Karpas-422 (cell line): ENCODE results near the gene CETP. TPM values are rescaled to one million over a fixed set of nuclear protein-coding genes. Genes with fewer than 3 reads are reported as not detected.

Source experiments
- DNase-seq: peaks from one replicate; pipeline ENCODE4 v3.0.0-alpha.2; 2015
- H2AFZ ChIP-seq: fragments of 200-600 bp; sonication (generic); 2 replicates; pipeline ENCODE4 v1.6.1; 2014; ENCODE audit warnings: antibody characterized with exemption, low read length, mixed read lengths
- H3K27ac ChIP-seq: fragments of 200-600 bp; sonication (generic); 2 replicates; pipeline ENCODE4 v1.5.1; 2014; ENCODE audit warnings: mild to moderate bottlenecking, low read length, moderate library complexity
- H3K27me3 ChIP-seq: fragments of 200-600 bp; sonication (generic); 2 replicates; pipeline ENCODE4 v1.6.1; 2014; ENCODE audit warnings: low read length, mixed read lengths
- H3K36me3 ChIP-seq: fragments of 200-600 bp; sonication (generic); 2 replicates; pipeline ENCODE4 v1.6.1; 2014; ENCODE audit warnings: low read length, mixed read lengths; ENCODE audit not compliant: insufficient read depth
- H3K4me1 ChIP-seq: fragments of 200-600 bp; sonication (generic); 2 replicates; pipeline ENCODE4 v1.6.1; 2014; ENCODE audit warnings: mild to moderate bottlenecking, low read length, mixed read lengths
- H3K4me2 ChIP-seq: fragments of 200-600 bp; sonication (generic); 2 replicates; pipeline ENCODE4 v1.6.1; 2014; ENCODE audit warnings: low read length, low read depth, mild to moderate bottlenecking; ENCODE audit not compliant: poor library complexity, severe bottlenecking
- H3K4me3 ChIP-seq: fragments of 200-600 bp; sonication (generic); 2 replicates; pipeline ENCODE4 v1.5.1; 2014; ENCODE audit warnings: mild to moderate bottlenecking, antibody characterized with exemption, low read length, mixed read lengths
- H3K79me2 ChIP-seq: fragments of 200-600 bp; sonication (generic); 2 replicates; pipeline ENCODE4 v1.6.1; 2014; ENCODE audit warnings: mild to moderate bottlenecking, low read length, mixed read lengths
- H3K9ac ChIP-seq: fragments of 200-600 bp; sonication (generic); 2 replicates; pipeline ENCODE4 v1.6.0; 2014; ENCODE audit warnings: low read length
- H3K9me2 ChIP-seq: fragments of 200-600 bp; sonication (generic), shearing (Covaris generic); replicated peaks from 2 replicates; pipeline ENCODE4 v1.6.0; 2014; ENCODE audit warnings: mild to moderate bottlenecking, low read length, moderate library complexity; ENCODE audit not compliant: insufficient read depth
- H3K9me3 ChIP-seq: fragments of 300-700, 200-600 bp; sonication (generic); 2 replicates; pipeline ENCODE4 v1.6.1; 2014; ENCODE audit warnings: low read length, mixed read lengths
- H4K20me1 ChIP-seq: fragments of 200-600 bp; sonication (generic); 2 replicates; pipeline ENCODE4 v1.6.1; 2014; ENCODE audit warnings: mild to moderate bottlenecking, antibody characterized with exemption, low read length, low read depth; ENCODE audit not compliant: insufficient read depth
- total RNA-seq: library from RNA; depleted of rRNA; stranded (reverse); fragments of >200 nt; shearing (Covaris generic); gene quantifications from 2 replicates; pipeline ENCODE4 v1.2.3, GENCODE V29; 2014; ENCODE audit warnings: low replicate concordance

Gene CETP
- total RNA-seq, 1 experiment from 2014 or later = 0.48 TPM

GRCh38 chr16:56977823-56978430 lies 16.2 kb downstream of the CETP start:
- DNase-seq = no peak
- Histone ChIP-seq H3K9me3 (no peaks in the 10 kb centered on the region), H3K27me3 (no peaks in the 10 kb centered on the region), H3K9me2 (no peaks in the 10 kb centered on the region), H4K20me1 (no peaks in the 10 kb centered on the region), H3K4me2 (no peak overlapping the region), H3K79me2 (no peaks in the 10 kb centered on the region), H3K36me3 (no peaks in the 10 kb centered on the region), H3K9ac (no peak overlapping the region), H3K4me1 (peaks cover 73% of the 10 kb centered on the region), H3K27ac (no peak overlapping the region), H2AFZ (no peak overlapping the region), H3K4me3 (no peak overlapping the region)

DNA sequence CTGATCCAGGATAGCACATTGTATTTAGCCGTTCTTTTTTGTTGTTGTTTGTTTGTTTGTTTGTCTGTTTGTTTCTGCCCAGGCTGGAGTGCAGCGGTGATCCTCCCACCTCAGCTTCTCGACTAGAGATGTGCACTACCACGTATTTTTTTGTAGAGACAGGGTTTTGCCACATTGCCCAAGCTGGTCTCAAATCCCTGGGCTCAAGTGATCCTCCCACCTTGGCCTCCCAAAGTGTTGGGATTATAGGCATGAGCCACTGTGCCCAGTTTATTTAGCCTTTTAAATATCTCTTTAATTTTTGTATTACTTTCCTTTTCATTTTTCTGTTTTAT lies 18.4 kb downstream of the CETP start:
- peaks cover 69% of the 10 kb centered on the region for H3K4me1 ChIP-seq

DNA sequence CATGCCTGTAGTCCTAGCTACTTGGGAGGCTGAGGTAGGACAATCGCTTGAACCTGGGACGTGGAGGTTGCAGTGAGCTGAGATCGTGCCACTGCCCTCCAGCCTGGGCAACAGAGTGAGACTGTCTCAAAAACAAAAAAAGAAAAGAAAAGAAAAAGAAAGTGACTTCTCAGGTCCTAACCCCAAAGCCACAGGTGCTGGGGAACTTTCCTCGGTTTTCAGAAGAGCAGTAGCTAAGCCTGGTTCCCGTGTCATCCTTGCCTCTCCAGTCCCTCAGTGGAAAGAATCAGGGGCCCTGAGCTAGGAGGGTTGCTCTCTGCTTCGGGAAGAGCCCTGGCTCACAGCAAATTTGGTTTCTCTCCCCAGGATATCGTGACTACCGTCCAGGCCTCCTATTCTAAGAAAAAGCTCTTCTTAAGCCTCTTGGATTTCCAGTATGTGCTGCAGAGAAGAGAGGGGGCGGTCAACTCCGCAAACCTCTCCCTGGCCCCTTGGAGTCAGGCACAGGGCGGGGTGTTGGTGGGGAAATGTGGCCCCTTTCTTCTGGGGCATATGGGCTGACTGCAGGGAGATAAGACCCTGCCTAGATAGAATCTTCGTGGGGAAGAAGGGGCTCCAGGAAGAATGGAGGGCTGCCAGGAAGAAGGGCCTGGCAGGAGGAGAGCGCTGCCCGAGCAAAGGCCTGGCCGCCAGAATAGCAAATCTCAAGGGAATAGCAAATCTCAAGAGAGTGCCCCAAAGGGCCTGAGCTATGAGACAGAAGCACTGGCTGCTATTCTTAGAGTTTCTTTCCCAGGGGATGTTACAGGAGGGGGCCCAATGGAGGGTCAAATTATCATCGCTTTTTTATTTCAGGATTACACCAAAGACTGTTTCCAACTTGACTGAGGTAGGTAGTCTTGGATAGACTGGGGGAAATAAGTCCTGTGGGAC lies 19.3 kb downstream of the CETP start:
- Histone ChIP-seq H3K36me3 (no peaks in the 10 kb centered on the region), H3K4me2 (peak overlapping the region; percentile 69), H3K9me3 (no peaks in the 10 kb centered on the region), H3K9ac (peak overlapping the region; percentile 57), H3K27ac (peak overlapping the region; percentile 66), H3K27me3 (no peaks in the 10 kb centered on the region), H3K4me1 (peaks cover 77% of the 10 kb centered on the region), H2AFZ (no peak overlapping the region), H3K9me2 (no peaks in the 10 kb centered on the region), H3K4me3 (peak overlapping the region; percentile 40), H4K20me1 (no peaks in the 10 kb centered on the region), H3K79me2 (no peaks in the 10 kb centered on the region)
- DNase-seq = peak; percentile 92

More for the DNA sequence above, 18.4 kb downstream of the CETP start:
- H3K79me2 ChIP-seq = no peaks in the 10 kb centered on the region
- no peaks in the 10 kb centered on the region for H3K9me2 ChIP-seq
- no peaks in the 10 kb centered on the region for H3K27me3 ChIP-seq
- no peak overlapping the region for H3K9ac ChIP-seq
- no peak for DNase-seq
- H4K20me1 ChIP-seq = no peaks in the 10 kb centered on the region
- no peaks in the 10 kb centered on the region for H3K36me3 ChIP-seq
- H2AFZ ChIP-seq = no peak overlapping the region
- no peaks in the 10 kb centered on the region for H3K9me3 ChIP-seq
- H3K4me3 ChIP-seq = no peak overlapping the region
- no peak overlapping the region for H3K4me2 ChIP-seq
- H3K27ac ChIP-seq = no peak overlapping the region

DNA sequence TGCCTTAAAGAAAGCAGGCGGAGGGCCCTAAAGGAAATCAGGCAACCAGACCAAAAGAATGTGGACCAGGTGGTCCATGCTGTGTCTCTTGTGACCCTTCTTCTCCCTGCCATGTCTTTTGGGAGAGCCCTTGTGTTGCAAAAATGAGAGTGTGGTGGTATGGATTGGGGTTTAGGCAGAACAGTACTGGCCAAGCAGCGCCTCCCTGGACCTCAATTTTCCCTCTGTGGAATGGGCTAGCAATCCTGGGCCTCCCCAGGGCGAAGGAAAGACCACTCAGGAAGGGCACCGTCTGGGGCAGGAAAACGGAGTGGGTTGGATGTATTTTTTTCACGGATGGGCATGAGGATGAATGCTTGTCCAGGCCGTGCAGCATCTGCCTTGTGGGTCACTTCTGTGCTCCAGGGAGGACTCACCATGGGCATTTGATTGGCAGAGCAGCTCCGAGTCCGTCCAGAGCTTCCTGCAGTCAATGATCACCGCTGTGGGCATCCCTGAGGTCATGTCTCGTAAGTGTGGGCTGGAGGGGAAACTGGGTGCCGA lies 20.1 kb downstream of the CETP start:
- no peaks in the 10 kb centered on the region for H4K20me1 ChIP-seq
- H3K4me1 ChIP-seq = peaks cover 84% of the 10 kb centered on the region
- no peak for DNase-seq
- peak overlapping the region; percentile 40 for H3K4me3 ChIP-seq
- no peaks in the 10 kb centered on the region for H3K27me3 ChIP-seq
- H3K79me2 ChIP-seq = no peaks in the 10 kb centered on the region
- peak overlapping the region; percentile 69 for H3K4me2 ChIP-seq
- no peaks in the 10 kb centered on the region for H3K9me3 ChIP-seq
- no peak overlapping the region for H2AFZ ChIP-seq
- H3K36me3 ChIP-seq = no peaks in the 10 kb centered on the region
- no peaks in the 10 kb centered on the region for H3K9me2 ChIP-seq
- peak overlapping the region; percentile 66 for H3K27ac ChIP-seq
- H3K9ac ChIP-seq = peak overlapping the region; percentile 57

DNA sequence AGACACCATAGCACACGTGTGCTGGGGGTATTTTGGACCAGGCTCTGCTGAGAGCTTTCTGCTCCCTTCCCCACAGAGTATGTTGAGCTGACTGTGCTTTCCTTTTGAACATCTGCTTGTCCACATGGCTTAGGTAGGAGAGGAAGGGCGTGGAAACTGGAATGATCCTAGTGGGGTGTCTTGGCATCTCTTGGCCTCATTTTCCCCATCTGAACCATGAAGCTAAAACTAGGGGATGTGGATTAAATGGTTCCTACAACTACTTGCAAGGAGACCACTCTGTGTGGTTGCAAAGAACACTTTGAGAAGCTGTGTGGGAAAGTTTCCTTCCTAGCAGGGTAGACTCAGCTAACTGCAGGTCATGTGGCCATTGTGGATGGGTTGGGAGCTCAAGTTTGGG lies 20.9 kb downstream of the CETP start:
- Histone ChIP-seq H3K4me3 (no peak overlapping the region), H3K4me2 (peak overlapping the region; percentile 69), H3K27me3 (no peaks in the 10 kb centered on the region), H3K9me3 (no peaks in the 10 kb centered on the region), H2AFZ (no peak overlapping the region), H3K27ac (no peak overlapping the region), H3K79me2 (no peaks in the 10 kb centered on the region), H4K20me1 (no peaks in the 10 kb centered on the region), H3K9ac (peak overlapping the region; percentile 21), H3K36me3 (no peaks in the 10 kb centered on the region), H3K9me2 (no peaks in the 10 kb centered on the region), H3K4me1 (peaks cover 92% of the 10 kb centered on the region)
- no peak for DNase-seq

DNA sequence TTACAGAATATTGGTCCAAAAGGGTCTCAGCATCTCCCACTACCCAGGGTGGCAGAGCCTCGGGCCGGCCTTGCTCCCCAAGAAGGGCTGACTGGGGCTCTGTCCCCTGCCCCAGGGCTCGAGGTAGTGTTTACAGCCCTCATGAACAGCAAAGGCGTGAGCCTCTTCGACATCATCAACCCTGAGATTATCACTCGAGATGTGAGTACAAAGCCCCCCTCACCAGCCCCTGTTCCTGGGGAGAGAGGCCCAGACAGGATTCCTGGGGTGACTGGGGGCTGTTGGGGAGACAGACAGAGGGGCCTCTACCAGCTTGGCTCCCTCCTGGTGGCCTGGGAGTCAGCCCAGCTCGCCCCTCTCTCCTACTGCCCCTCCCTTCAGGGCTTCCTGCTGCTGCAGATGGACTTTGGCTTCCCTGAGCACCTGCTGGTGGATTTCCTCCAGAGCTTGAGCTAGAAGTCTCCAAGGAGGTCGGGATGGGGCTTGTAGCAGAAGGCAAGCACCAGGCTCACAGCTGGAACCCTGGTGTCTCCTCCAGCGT lies 21.5 kb downstream of the CETP start:
- no peaks in the 10 kb centered on the region for H3K9me3 ChIP-seq
- DNase-seq = no peak
- H3K27me3 ChIP-seq = no peaks in the 10 kb centered on the region
- H3K79me2 ChIP-seq = no peaks in the 10 kb centered on the region
- no peak overlapping the region for H2AFZ ChIP-seq
- H3K27ac ChIP-seq = no peak overlapping the region
- H3K4me3 ChIP-seq = no peak overlapping the region
- no peaks in the 10 kb centered on the region for H3K36me3 ChIP-seq
- no peaks in the 10 kb centered on the region for H4K20me1 ChIP-seq
- peaks cover 95% of the 10 kb centered on the region for H3K4me1 ChIP-seq
- no peaks in the 10 kb centered on the region for H3K9me2 ChIP-seq
- no peak overlapping the region for H3K4me2 ChIP-seq
- peak overlapping the region; percentile 21; the same call in 1 of the 2 replicates for H3K9ac ChIP-seq

GRCh38 chr16:56984639-56985038 lies 22.9 kb downstream of the CETP start:
- Histone ChIP-seq H3K9ac (no peak overlapping the region), H3K4me2 (peak overlapping the region; percentile 61), H2AFZ (no peak overlapping the region), H3K9me2 (no peaks in the 10 kb centered on the region), H3K4me3 (no peak overlapping the region), H4K20me1 (no peaks in the 10 kb centered on the region), H3K27ac (peak overlapping the region; percentile 79; the same call in 1 of the 2 replicates), H3K9me3 (no peaks in the 10 kb centered on the region), H3K79me2 (peaks cover 11% of the 10 kb centered on the region), H3K36me3 (no peaks in the 10 kb centered on the region), H3K27me3 (no peaks in the 10 kb centered on the region), H3K4me1 (peaks cover 91% of the 10 kb centered on the region)
- DNase-seq = no peak
